PC-3 (cell line): ENCODE data around the gene CELF2. TPM values are rescaled to one million over a fixed set of nuclear protein-coding genes. Genes with fewer than 3 reads are reported as not detected.

ENCODE experiments used
- ATAC-seq: fragments of 200-7000 bp; cut with Tn5 transposase; 2 replicates; pipeline ENCODE4 v1.9.1; 2020; ENCODE audit warnings: mild to moderate bottlenecking, moderate library complexity
- BruUV-seq: library from RNA; stranded (reverse); fragments of 400-500 nt; replicated peaks from 2 replicates; lab custom pipeline; 2021; lab: Mats Ljungman, UMichigan
- CTCF ChIA-PET: fragments of 300-600 bp; sonication (Branson Sonifier 250); formaldehyde crosslinking; loops from one replicate; lab custom pipeline; 2022; ENCODE audit warnings: antibody characterized with exemption; lab: Charles Lee
- POLR2A ChIA-PET: fragments of 300-600 bp; sonication (Branson Sonifier 250); formaldehyde crosslinking; loops from one replicate; lab custom pipeline; 2022; ENCODE audit warnings: antibody characterized with exemption; ENCODE audit not compliant: unreplicated experiment; lab: Charles Lee
- DNase-seq: peaks from one replicate; pipeline ENCODE4 v3.0.0-alpha.2; 2015
- H2AFZ ChIP-seq: fragments of 300-600 bp; sonication (generic); 2 replicates; pipeline ENCODE4 v1.6.0; 2016; ENCODE audit warnings: antibody characterized with exemption, low read length
- H3F3A ChIP-seq: fragments of 300-600 bp; sonication (generic); one replicate; pipeline ENCODE4 v1.6.0; 2017; ENCODE audit warnings: antibody characterized with exemption, low read length, control low read depth, mild to moderate bottlenecking; ENCODE audit not compliant: unreplicated experiment
- H3K27ac ChIP-seq: fragments of 300-600 bp; sonication (generic); 2 replicates; pipeline ENCODE4 v1.5.1; 2016; ENCODE audit warnings: mild to moderate bottlenecking, low read length
- H3K27me3 ChIP-seq: fragments of 300-600 bp; sonication (generic); 2 replicates; pipeline ENCODE4 v1.6.1; 2016; ENCODE audit warnings: low read length, mixed read lengths
- H3K36me3 ChIP-seq: fragments of 300-600 bp; sonication (generic); 2 replicates; pipeline ENCODE4 v1.6.1; 2016; ENCODE audit warnings: low read depth, mixed run types, low read length, mixed read lengths
- H3K4me1 ChIP-seq: fragments of 300-600 bp; sonication (generic); 2 replicates; pipeline ENCODE4 v1.5.1; 2016; ENCODE audit warnings: low read length; ENCODE audit not compliant: insufficient read depth
- H3K4me2 ChIP-seq: fragments of 300-600 bp; sonication (generic); 2 replicates; pipeline ENCODE4 v1.6.0; 2016; ENCODE audit warnings: low read length
- H3K4me3 ChIP-seq: fragments of 300-600 bp; sonication (generic); 2 replicates; pipeline ENCODE4 v1.5.1; 2016; ENCODE audit warnings: mild to moderate bottlenecking, low read length, mixed read lengths
- H3K79me2 ChIP-seq: fragments of 300-600 bp; sonication (generic); 2 replicates; pipeline ENCODE4 v1.6.1; 2017; ENCODE audit warnings: low read length, mixed read lengths
- H3K9ac ChIP-seq: fragments of 300-600 bp; sonication (generic); 2 replicates; pipeline ENCODE4 v1.6.0; 2016; ENCODE audit warnings: mild to moderate bottlenecking, low read length
- H3K9me2 ChIP-seq: fragments of 300-600 bp; sonication (generic); replicated peaks from 2 replicates; pipeline ENCODE4 v1.6.1; 2016; ENCODE audit warnings: mixed run types, low read length, mixed read lengths
- H3K9me3 ChIP-seq: fragments of 300-600 bp; sonication (generic); 2 replicates; pipeline ENCODE4 v1.6.1; 2016; ENCODE audit warnings: low read length, mixed read lengths
- H4K20me1 ChIP-seq: fragments of 300-600 bp; sonication (generic); 2 replicates; pipeline ENCODE4 v1.6.1; 2016; ENCODE audit warnings: low read length, mixed read lengths
- EZH2 ChIP-seq: fragments of 300-600 bp; sonication (generic); IDR thresholded peaks from one replicate; pipeline ENCODE4 v1.6.1; 2017; ENCODE audit warnings: antibody characterized with exemption, mild to moderate bottlenecking, low read length; ENCODE audit not compliant: unreplicated experiment
- EZH2phosphoT487 ChIP-seq: fragments of 300-600 bp; sonication (generic); IDR thresholded peaks from 2 replicates; pipeline ENCODE4 v1.6.1; 2018; ENCODE audit warnings: mild to moderate bottlenecking, antibody characterized with exemption, low read length, borderline replicate concordance
- intact Hi-C: fragments of 100-400 bp; cut with micrococcal nuclease; formaldehyde crosslinking; loops from 2 replicates; pipeline ENCODE4 v1.9.0; 2023
- total RNA-seq: library from RNA; depleted of rRNA; stranded (reverse); fragments of >200 nt; gene quantifications from 2 replicates; pipeline ENCODE4 v1.2.3, GENCODE V29; 2014
- TF ChIP-seq, protein P1 (sequence below): fragments of 300-600 bp; sonication (generic); conservative IDR thresholded peaks from 2 replicates; pipeline ENCODE4 v1.5.1; 2017; ENCODE audit warnings: antibody characterized with exemption, low read depth, mild to moderate bottlenecking, low read length

CELF2 gene
- total RNA-seq, 1 experiment from 2014 or later: not detected

DNA sequence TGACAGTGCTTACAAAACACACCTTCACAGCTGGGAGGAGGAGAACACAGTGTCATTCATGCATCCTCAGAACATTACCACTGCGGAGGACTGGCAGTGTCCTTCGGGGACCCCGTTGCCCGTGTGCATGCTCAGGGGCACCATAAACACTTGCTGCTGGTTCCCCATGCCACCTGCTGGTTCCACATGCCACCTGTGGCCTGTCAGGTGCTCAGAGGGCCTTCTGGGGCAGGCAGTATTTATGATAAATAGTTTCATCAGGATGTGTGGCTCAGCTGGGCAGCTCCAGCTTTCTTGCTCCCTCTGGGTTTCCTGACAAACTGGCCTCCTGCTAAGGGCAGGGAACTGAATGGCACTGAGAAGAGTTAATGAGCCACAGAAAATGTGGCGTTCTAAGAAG lies 32.1 kb downstream of the CELF2 start:
- Histone ChIP-seq H3K36me3 (no peaks in the 10 kb centered on the region), H3K79me2 (no peaks in the 10 kb centered on the region), H3K9me3 (no peaks in the 10 kb centered on the region), H2AFZ (no peak overlapping the region), H4K20me1 (no peaks in the 10 kb centered on the region), H3K27ac (no peak overlapping the region), H3K9ac (no peak overlapping the region), H3K4me2 (no peak overlapping the region), H3K4me3 (no peak overlapping the region), H3K9me2 (no peaks in the 10 kb centered on the region), H3F3A (no peaks in the 10 kb centered on the region), H3K4me1 (no peaks in the 10 kb centered on the region), H3K27me3 (peaks cover 13% of the 10 kb centered on the region)
- no peak for TF ChIP-seq EZH2phosphoT487
- TF ChIP-seq, protein P1, sequence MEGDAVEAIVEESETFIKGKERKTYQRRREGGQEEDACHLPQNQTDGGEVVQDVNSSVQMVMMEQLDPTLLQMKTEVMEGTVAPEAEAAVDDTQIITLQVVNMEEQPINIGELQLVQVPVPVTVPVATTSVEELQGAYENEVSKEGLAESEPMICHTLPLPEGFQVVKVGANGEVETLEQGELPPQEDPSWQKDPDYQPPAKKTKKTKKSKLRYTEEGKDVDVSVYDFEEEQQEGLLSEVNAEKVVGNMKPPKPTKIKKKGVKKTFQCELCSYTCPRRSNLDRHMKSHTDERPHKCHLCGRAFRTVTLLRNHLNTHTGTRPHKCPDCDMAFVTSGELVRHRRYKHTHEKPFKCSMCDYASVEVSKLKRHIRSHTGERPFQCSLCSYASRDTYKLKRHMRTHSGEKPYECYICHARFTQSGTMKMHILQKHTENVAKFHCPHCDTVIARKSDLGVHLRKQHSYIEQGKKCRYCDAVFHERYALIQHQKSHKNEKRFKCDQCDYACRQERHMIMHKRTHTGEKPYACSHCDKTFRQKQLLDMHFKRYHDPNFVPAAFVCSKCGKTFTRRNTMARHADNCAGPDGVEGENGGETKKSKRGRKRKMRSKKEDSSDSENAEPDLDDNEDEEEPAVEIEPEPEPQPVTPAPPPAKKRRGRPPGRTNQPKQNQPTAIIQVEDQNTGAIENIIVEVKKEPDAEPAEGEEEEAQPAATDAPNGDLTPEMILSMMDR: no peak
- TF ChIP-seq EZH2: no peak
- CTCF ChIA-PET: no interaction called here
- ATAC-seq (no peak), DNase-seq (no peak)
- POLR2A ChIA-PET: no interaction called here
- no TSS peak for BruUV-seq
- intact Hi-C loops: no loop called here

DNA sequence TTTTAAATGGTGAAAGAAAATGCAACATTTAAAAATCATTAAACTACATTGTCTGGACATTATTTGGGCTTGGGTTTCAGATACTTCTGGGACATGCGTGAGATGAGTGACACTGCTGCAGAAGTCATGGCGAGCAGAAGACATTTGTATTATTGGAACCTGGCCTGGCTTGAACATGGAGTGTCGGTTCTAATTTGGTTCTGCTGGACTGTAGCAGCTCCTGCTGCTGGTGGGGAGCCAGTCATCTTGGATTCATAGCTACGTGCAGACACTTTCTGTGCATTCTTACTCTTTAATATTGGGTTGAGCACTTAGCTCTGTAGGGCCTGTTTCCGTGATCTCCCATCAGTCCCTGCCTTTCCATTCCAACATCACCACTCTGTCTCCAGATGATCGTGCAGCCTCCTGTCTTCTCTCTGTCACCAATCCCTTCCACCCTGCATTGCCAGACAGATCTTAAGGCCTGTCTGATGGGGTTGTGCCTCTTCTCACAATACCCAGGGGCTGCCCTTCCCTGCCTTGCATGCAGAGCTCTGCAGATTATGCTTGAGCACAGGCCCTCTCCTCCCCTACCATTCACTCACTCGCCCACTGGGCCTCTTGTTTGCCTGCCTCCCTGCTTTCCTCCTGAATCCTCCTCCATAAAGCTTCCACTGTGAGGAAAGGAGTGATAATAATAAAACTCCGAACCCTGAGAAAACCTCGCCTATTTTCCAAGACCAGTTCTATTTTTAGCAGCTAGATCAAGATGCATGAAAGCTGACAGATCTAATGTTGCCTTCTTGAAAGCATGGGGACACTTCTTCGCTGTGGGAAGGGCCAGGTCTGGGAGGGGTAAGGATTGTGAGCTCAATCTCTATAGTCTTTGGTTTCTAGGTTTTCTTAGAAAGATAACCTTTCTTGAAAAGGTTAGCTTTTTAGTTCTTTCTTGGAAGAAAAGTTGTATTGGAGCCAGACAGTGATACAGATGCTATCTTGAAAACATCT lies 32.9 kb downstream of the CELF2 start:
- ATAC-seq (no peak), DNase-seq (no peak)
- Histone ChIP-seq H3F3A (no peaks in the 10 kb centered on the region), H3K9me2 (no peaks in the 10 kb centered on the region), H3K27me3 (peaks cover 13% of the 10 kb centered on the region), H2AFZ (no peak overlapping the region), H3K4me3 (no peak overlapping the region), H3K27ac (no peak overlapping the region), H3K4me1 (no peaks in the 10 kb centered on the region), H3K4me2 (no peak overlapping the region), H3K79me2 (no peaks in the 10 kb centered on the region), H3K9ac (no peak overlapping the region), H3K36me3 (no peaks in the 10 kb centered on the region), H4K20me1 (no peaks in the 10 kb centered on the region), H3K9me3 (no peaks in the 10 kb centered on the region)
- TF ChIP-seq, protein P1: no peak
- ChIA-PET POLR2A (no interaction called here), CTCF (no interaction called here)
- intact Hi-C loops: no loop called here
- BruUV-seq: no TSS peak

DNA sequence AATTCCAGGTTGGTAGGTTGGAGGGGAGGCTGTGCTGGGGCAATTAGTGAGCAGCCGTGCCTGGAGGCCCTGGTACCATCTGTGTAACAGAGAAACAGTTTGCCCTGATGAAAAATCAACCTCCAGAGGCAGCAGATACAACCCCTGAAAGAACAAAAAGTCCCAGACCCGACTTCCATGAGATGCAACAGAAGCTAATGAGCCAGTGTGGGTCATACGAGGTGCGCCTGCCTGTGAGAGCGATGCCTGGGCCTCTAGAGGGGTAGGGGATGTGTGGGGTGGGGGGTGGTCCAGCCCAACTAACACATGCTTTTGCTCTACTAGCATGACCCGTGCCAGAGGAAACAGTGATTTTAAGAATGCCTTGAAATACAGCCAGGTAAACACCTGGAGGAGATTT lies 39.3 kb downstream of the CELF2 start:
- intact Hi-C loops: no loop called here
- Histone ChIP-seq H2AFZ (no peak overlapping the region), H3K27ac (no peak overlapping the region), H3K4me2 (no peak overlapping the region), H3K4me1 (no peaks in the 10 kb centered on the region), H3F3A (no peaks in the 10 kb centered on the region), H3K9me2 (no peaks in the 10 kb centered on the region), H3K36me3 (no peaks in the 10 kb centered on the region), H4K20me1 (no peaks in the 10 kb centered on the region), H3K79me2 (no peaks in the 10 kb centered on the region), H3K9me3 (no peaks in the 10 kb centered on the region), H3K4me3 (no peak overlapping the region), H3K27me3 (no peaks in the 10 kb centered on the region), H3K9ac (no peak overlapping the region)
- no peak for DNase-seq
- BruUV-seq: no TSS peak
- TF ChIP-seq EZH2 (no peak), EZH2phosphoT487 (no peak)
- TF ChIP-seq, protein P1: no peak
- CTCF ChIA-PET: no interaction called here
- POLR2A ChIA-PET: no interaction called here
- no peak for ATAC-seq
